Stimulated activated CD8-positive, alpha-beta memory T cell treated with anti-CD3 and anti-CD28 coated beads, Interleukin-7, amount 100 ng/mL, for 48 hours (primary cell): Measurements from ENCODE around the gene SSR1.
"Not testable (repeated sequence)": the region's sequence is repeated elsewhere in the genome, so short reads cannot be mapped to it uniquely, and the experiment has no call there.

ENCODE experiments used
- DNase-seq, 2 donors: peaks; one replicate each; pipeline ENCODE4 v3.0.0-alpha.2; 2020; ENCODE audit warnings: low read depth in 1 of 2; ENCODE audit errors: extremely low read depth in 1 of 2

SSR1 gene

GRCh38 chr6:7282097-7282906 lies 30.7 kb downstream of the SSR1 start:
- DNase-seq, result no peak

GRCh38 chr6:7276199-7276524 lies 36.8 kb downstream of the SSR1 start:
- no peak for DNase-seq

- DNase-seq, result not testable (repeated sequence)
Measured at GRCh38 chr6:7274525-7274924, 38.5 kb downstream of the SSR1 start.

- no peak for DNase-seq
Measured at GRCh38 chr6:7273709-7274108, 39.3 kb downstream of the SSR1 start.

- no peak for DNase-seq
Measured at GRCh38 chr6:7271205-7271534, 41.8 kb downstream of the SSR1 start.

GRCh38 chr6:7270320-7271204 lies 42.4 kb downstream of the SSR1 start:
- DNase-seq, result no peak

- no peak for DNase-seq
Measured at GRCh38 chr6:7269816-7270215, 43.2 kb downstream of the SSR1 start.

GRCh38 chr6:7268816-7269555 lies 44.0 kb downstream of the SSR1 start:
- no peak for DNase-seq

- no peak for DNase-seq
Measured at GRCh38 chr6:7268362-7268761, 44.6 kb downstream of the SSR1 start.

GRCh38 chr6:7267466-7268091 lies 45.4 kb downstream of the SSR1 start:
- DNase-seq, result no peak

- DNase-seq, result no peak
Measured at GRCh38 chr6:7267071-7267465, 45.9 kb downstream of the SSR1 start.

- DNase-seq, result not testable (repeated sequence)
Measured at GRCh38 chr6:7265385-7265726, 47.6 kb downstream of the SSR1 start.

GRCh38 chr6:7264686-7265384 lies 48.2 kb downstream of the SSR1 start:
- DNase-seq, result no peak

- DNase-seq, result no peak
Measured at GRCh38 chr6:7264041-7264440, 49.0 kb downstream of the SSR1 start.

- DNase-seq, result not testable (repeated sequence)
Measured at GRCh38 chr6:7263519-7263805, 49.5 kb downstream of the SSR1 start.

- DNase-seq, result no peak
Measured at GRCh38 chr6:7262746-7263518, 50.1 kb downstream of the SSR1 start.

- DNase-seq, result no peak
Measured at GRCh38 chr6:7261852-7262461, 51.0 kb downstream of the SSR1 start.

- peak; percentile 14 to 25 for DNase-seq
Measured at GRCh38 chr6:7261032-7261841, 51.8 kb downstream of the SSR1 start.
